ENCODE measurements around the gene RNLS.

Gene RNLS

GRCh38 chr10:88322324-88323063 lies 260.6 kb downstream of the RNLS start:
- Histone ChIP-seq H2AFZ (no peak overlapping the region), H3K4me2 (ENCODE audit: low read length) (no peak overlapping the region), H3K9ac (no peak overlapping the region), H3K4me1 (no peaks in the 10 kb centered on the region), H3K36me3 (ENCODE audit: control insufficient read depth, insufficient read depth, low read length) (no peaks in the 10 kb centered on the region), H3K27ac (no peak overlapping the region), H3K9me3 (ENCODE audit: control insufficient read depth, low read length) (no peaks in the 10 kb centered on the region), H3K4me3 (ENCODE audit: low read depth, low read length) (no peak overlapping the region), H3K27me3 (ENCODE audit: control insufficient read depth, insufficient read depth, low read length) (no peaks in the 10 kb centered on the region), H3K79me2 (no peaks in the 10 kb centered on the region)
- no peak for TF ChIP-seq CTCF (IDR thresholded peaks at IDR 0.05)

GRCh38 chr10:88319960-88320517 lies 263.1 kb downstream of the RNLS start:
- Histone ChIP-seq H3K9me3 (ENCODE audit: control insufficient read depth, low read length) (no peaks in the 10 kb centered on the region), H3K27me3 (ENCODE audit: control insufficient read depth, insufficient read depth, low read length) (no peaks in the 10 kb centered on the region), H3K9ac (no peak overlapping the region), H3K79me2 (no peaks in the 10 kb centered on the region), H3K4me2 (ENCODE audit: low read length) (no peak overlapping the region), H3K27ac (no peak overlapping the region), H3K4me3 (ENCODE audit: low read depth, low read length) (no peak overlapping the region), H3K36me3 (ENCODE audit: control insufficient read depth, insufficient read depth, low read length) (no peaks in the 10 kb centered on the region), H3K4me1 (no peaks in the 10 kb centered on the region), H2AFZ (no peak overlapping the region)
- no peak for TF ChIP-seq CTCF (IDR thresholded peaks at IDR 0.05)

GRCh38 chr10:88318803-88319202 lies 264.3 kb downstream of the RNLS start:
- Histone ChIP-seq H3K79me2 (no peaks in the 10 kb centered on the region), H3K36me3 (ENCODE audit: control insufficient read depth, insufficient read depth, low read length) (no peaks in the 10 kb centered on the region), H3K27me3 (ENCODE audit: control insufficient read depth, insufficient read depth, low read length) (no peaks in the 10 kb centered on the region), H2AFZ (no peak overlapping the region), H3K9me3 (ENCODE audit: control insufficient read depth, low read length) (no peaks in the 10 kb centered on the region), H3K4me1 (no peaks in the 10 kb centered on the region), H3K4me3 (ENCODE audit: low read depth, low read length) (no peak overlapping the region), H3K9ac (no peak overlapping the region), H3K27ac (no peak overlapping the region), H3K4me2 (ENCODE audit: low read length) (no peak overlapping the region)
- no peak for TF ChIP-seq CTCF (IDR thresholded peaks at IDR 0.05)

GRCh38 chr10:88317099-88317498 lies 266.0 kb downstream of the RNLS start:
- Histone ChIP-seq H3K27me3 (ENCODE audit: control insufficient read depth, insufficient read depth, low read length) (no peaks in the 10 kb centered on the region), H3K79me2 (no peaks in the 10 kb centered on the region), H3K9me3 (ENCODE audit: control insufficient read depth, low read length) (no peaks in the 10 kb centered on the region), H3K4me3 (ENCODE audit: low read depth, low read length) (no peak overlapping the region), H3K4me2 (ENCODE audit: low read length) (no peak overlapping the region), H3K27ac (no peak overlapping the region), H3K36me3 (ENCODE audit: control insufficient read depth, insufficient read depth, low read length) (no peaks in the 10 kb centered on the region), H2AFZ (no peak overlapping the region), H3K4me1 (no peaks in the 10 kb centered on the region), H3K9ac (no peak overlapping the region)
- TF ChIP-seq CTCF (IDR thresholded peaks at IDR 0.05): no peak
